GM12878 (cell line): ENCODE measurements around the gene DDX39B. TPM values are rescaled to one million over a fixed set of nuclear protein-coding genes. Genes with fewer than 3 reads are reported as not detected.

ENCODE experiments used
- ATAC-seq: fragments of 200-7000 bp; cut with Tn5 transposase; 3 replicates; pipeline ENCODE4 v1.9.1; 2020; ENCODE audit warnings: mild to moderate bottlenecking, moderate library complexity
- BruUV-seq: library from RNA; stranded (reverse); fragments of 400-500 nt; replicated peaks from 2 replicates; lab custom pipeline; 2021; lab: Mats Ljungman, UMichigan
- CTCF ChIA-PET: fragments of 300-600 bp; sonication (Branson Sonifier 250); formaldehyde crosslinking; extraction: SDS; loops from one replicate; lab custom pipeline; 2021; ENCODE audit warnings: inconsistent platforms; lab: Yijun Ruan, JAX
- POLR2A ChIA-PET: fragments of 350-600 bp; formaldehyde crosslinking; extraction: SDS; loops from one replicate; lab custom pipeline; 2021; ENCODE audit warnings: inconsistent platforms; lab: Charles Lee
- RAD21 ChIA-PET: fragments of 300-600 bp; sonication (Branson Sonifier 250); formaldehyde crosslinking; loops from one replicate; lab custom pipeline; 2023; ENCODE audit warnings: antibody characterized with exemption; ENCODE audit not compliant: unreplicated experiment; lab: Charles Lee
- SMC1A ChIA-PET: fragments of 300-600 bp; sonication (Branson Sonifier 250); formaldehyde crosslinking; loops from one replicate; lab custom pipeline; 2023; ENCODE audit not compliant: unreplicated experiment, uncharacterized antibody; lab: Charles Lee
- DNase-seq: peaks from one replicate; pipeline ENCODE4 v3.0.0-alpha.2; 2011; ENCODE audit warnings: low read depth, low spot score
- FAIRE-seq: peaks from 3 replicates; lab custom pipeline; 2011; peaks lifted over from hg19 to GRCh38; lab: Jason Lieb, UNC
- H2AFZ ChIP-seq: 2 replicates; pipeline ENCODE4 v1.6.0; 2011; ENCODE audit warnings: low read depth, low read length, control low read depth; ENCODE audit not compliant: control insufficient read depth
- H3K27ac ChIP-seq: 2 replicates; pipeline ENCODE4 v1.5.1; 2011; ENCODE audit warnings: control low read depth; ENCODE audit not compliant: control insufficient read depth, insufficient read depth
- H3K27me3 ChIP-seq, 2 experiments: replicated peaks in 1 of 2; 2 replicates each; pipeline versions ENCODE4 v1.6.0 to v1.6.1; 2011; ENCODE audit warnings: low read length in 1 of 2; ENCODE audit not compliant: control insufficient read depth in 2 of 2, insufficient read depth in 2 of 2
- H3K36me3 ChIP-seq, 2 experiments: 2 replicates each; pipeline ENCODE4 v1.5.1; 2011; ENCODE audit warnings: low read length in 1 of 2; ENCODE audit not compliant: control insufficient read depth in 2 of 2, insufficient read depth in 2 of 2
- H3K4me1 ChIP-seq: 2 replicates; pipeline ENCODE4 v1.6.1; 2011; ENCODE audit warnings: mild to moderate bottlenecking, low read length, moderate library complexity, mixed read lengths; ENCODE audit not compliant: control insufficient read depth, insufficient read depth
- H3K4me2 ChIP-seq: 2 replicates; pipeline ENCODE4 v1.6.0; 2011; ENCODE audit warnings: control low read depth; ENCODE audit not compliant: control insufficient read depth, insufficient read depth
- H3K4me3 ChIP-seq: fragments of 200-600 bp; sonication (generic); 2 replicates; pipeline ENCODE4 v1.5.1; 2016
- H3K79me2 ChIP-seq: 2 replicates; pipeline ENCODE4 v1.6.0; 2011; ENCODE audit warnings: low read length; ENCODE audit not compliant: control insufficient read depth, insufficient read depth
- H3K9ac ChIP-seq: 2 replicates; pipeline ENCODE4 v1.8.0; 2011; ENCODE audit warnings: low read length, control low read depth, mixed read lengths; ENCODE audit not compliant: control insufficient read depth, insufficient read depth
- H3K9me3 ChIP-seq: replicated peaks from 3 replicates; pipeline ENCODE4 v1.5.1; 2011; ENCODE audit warnings: mild to moderate bottlenecking, low read length; ENCODE audit not compliant: control insufficient read depth, insufficient read depth
- H4K20me1 ChIP-seq: 2 replicates; pipeline ENCODE4 v1.6.0; 2011; ENCODE audit not compliant: control insufficient read depth, insufficient read depth
- BACH1 ChIP-seq: fragments of 450-650 bp; IDR thresholded peaks from 2 replicates; pipeline ENCODE4 v1.6.1; 2017; ENCODE audit warnings: mild to moderate bottlenecking, borderline replicate concordance
- EED ChIP-seq: sonication (generic); IDR thresholded peaks from 2 replicates; pipeline ENCODE4 v1.6.1; 2016; ENCODE audit warnings: antibody characterized with exemption, low read depth
- HDGF ChIP-seq: fragments of 450-650 bp; IDR thresholded peaks from 2 replicates; pipeline ENCODE4 v1.6.1; 2016; ENCODE audit warnings: antibody characterized with exemption
- IKZF2 ChIP-seq, 2 experiments: fragments of 450-650 bp; IDR thresholded peaks; 2 replicates each; pipeline ENCODE4 v1.6.1; 2017; ENCODE audit warnings: mild to moderate bottlenecking in 2 of 2, moderate library complexity in 2 of 2
- KAT2A ChIP-seq: conservative IDR thresholded peaks from 2 replicates; pipeline ENCODE4 v1.6.1; 2011; ENCODE audit warnings: low read depth, low read length; ENCODE audit not compliant: control insufficient read depth
- LARP7 ChIP-seq: fragments of 450-650 bp; IDR thresholded peaks from 2 replicates; pipeline ENCODE4 v1.6.1; 2017; ENCODE audit warnings: mild to moderate bottlenecking
- PML ChIP-seq: IDR thresholded peaks from 2 replicates; pipeline ENCODE4 v1.6.1; 2012; ENCODE audit warnings: low read length, inconsistent platforms
- POLR2A ChIP-seq: IDR thresholded peaks from 2 replicates; pipeline ENCODE4 v1.6.1; 2011; ENCODE audit warnings: low read depth, mild to moderate bottlenecking, low read length
- POLR2AphosphoS2 ChIP-seq: IDR thresholded peaks from 2 replicates; pipeline ENCODE4 v1.6.1; 2011; ENCODE audit warnings: low read depth, mild to moderate bottlenecking, low read length, improper control_type of control experiment, moderate library complexity
- RFX5 ChIP-seq: IDR thresholded peaks from 2 replicates; pipeline ENCODE4 v1.6.1; 2011; ENCODE audit warnings: low read depth, low read length, improper control_type of control experiment
- SMC3 ChIP-seq: IDR thresholded peaks from 2 replicates; pipeline ENCODE4 v1.6.1; 2011; ENCODE audit warnings: low read length, improper control_type of control experiment, borderline replicate concordance
- STAT3 ChIP-seq: IDR thresholded peaks from 2 replicates; pipeline ENCODE4 v1.6.1; 2011; ENCODE audit warnings: low read depth, low read length, improper control_type of control experiment
- ZZZ3 ChIP-seq: IDR thresholded peaks from 2 replicates; pipeline ENCODE4 v1.6.1; 2011; ENCODE audit warnings: low read depth; ENCODE audit not compliant: control insufficient read depth, insufficient read length
- WGBS: methylation state at CpG from one replicate; pipeline ENCODE4 v1.1.6; 2016; ENCODE audit warnings: low lambda C conversion rate; ENCODE audit not compliant: insufficient replicate concordance, insufficient coverage; ENCODE audit errors: missing lambda C conversion rate; 5-methylcytosine and 5-hydroxymethylcytosine counted together
- in situ Hi-C: fragments of 300-500 bp; cut with MboI; formaldehyde crosslinking; loops from 9 replicates; pipeline ENCODE4 v1.14.3; 2018; ENCODE audit warnings: mixed read lengths
- intact Hi-C: fragments of 100-400 bp; cut with micrococcal nuclease; formaldehyde crosslinking; loops from one replicate; pipeline ENCODE4 v1.14.2; 2022; ENCODE audit not compliant: unreplicated experiment
- polyA plus RNA-seq, 11 experiments: library from polyadenylated mRNA; depleted of rRNA in 4 of 11; unstranded in 6 of 11; stranded (reverse) in 5 of 11; fragments of >200 nt; fragmentation: Nextera tagmentation in 4 of 11; fragmentation: Illumina TruSeq in 1 of 11; extraction: Ambion mirVana in 4 of 11; extraction: Trizol in 1 of 11; gene quantifications; 1 replicate in 1 of 11; 2 replicates in 10 of 11; pipeline versions ENCODE4 v1.2.1 to v1.2.3, GENCODE V29; 2011 to 2016; ENCODE audit warnings: inconsistent platforms in 2 of 11, missing spikeins in 2 of 11, low read depth in 1 of 11
- total RNA-seq, 4 experiments: library from RNA; depleted of rRNA in 3 of 4; stranded (reverse); fragments of >200 nt in 3 of 4; fragmentation: Illumina TruSeq in 1 of 4; extraction: Trizol in 1 of 4; gene quantifications; 2 replicates each; pipeline versions ENCODE4 v1.2.1 to v1.2.3, GENCODE V29; 2013 to 2021
- TF ChIP-seq, protein P1 (sequence below): fragments of 450-650 bp; IDR thresholded peaks from 2 replicates; pipeline ENCODE4 v1.6.1; 2016; ENCODE audit warnings: mild to moderate bottlenecking
- TF ChIP-seq, protein P2 (sequence below): fragments of 450-650 bp; IDR thresholded peaks from 2 replicates; pipeline ENCODE4 v1.6.1; 2017; ENCODE audit warnings: mild to moderate bottlenecking
- TF ChIP-seq, protein P3 (sequence below): fragments of 450-650 bp; IDR thresholded peaks from 2 replicates; pipeline ENCODE4 v1.6.1; 2017; ENCODE audit warnings: mild to moderate bottlenecking, moderate library complexity

The DDX39B gene
- total and polyA plus RNA-seq, 10 of the 15 experiments (the other 5 are each of a cell fraction or from before 2014, with no cell fraction given) = 271 to 661 (median 330) TPM

DNA sequence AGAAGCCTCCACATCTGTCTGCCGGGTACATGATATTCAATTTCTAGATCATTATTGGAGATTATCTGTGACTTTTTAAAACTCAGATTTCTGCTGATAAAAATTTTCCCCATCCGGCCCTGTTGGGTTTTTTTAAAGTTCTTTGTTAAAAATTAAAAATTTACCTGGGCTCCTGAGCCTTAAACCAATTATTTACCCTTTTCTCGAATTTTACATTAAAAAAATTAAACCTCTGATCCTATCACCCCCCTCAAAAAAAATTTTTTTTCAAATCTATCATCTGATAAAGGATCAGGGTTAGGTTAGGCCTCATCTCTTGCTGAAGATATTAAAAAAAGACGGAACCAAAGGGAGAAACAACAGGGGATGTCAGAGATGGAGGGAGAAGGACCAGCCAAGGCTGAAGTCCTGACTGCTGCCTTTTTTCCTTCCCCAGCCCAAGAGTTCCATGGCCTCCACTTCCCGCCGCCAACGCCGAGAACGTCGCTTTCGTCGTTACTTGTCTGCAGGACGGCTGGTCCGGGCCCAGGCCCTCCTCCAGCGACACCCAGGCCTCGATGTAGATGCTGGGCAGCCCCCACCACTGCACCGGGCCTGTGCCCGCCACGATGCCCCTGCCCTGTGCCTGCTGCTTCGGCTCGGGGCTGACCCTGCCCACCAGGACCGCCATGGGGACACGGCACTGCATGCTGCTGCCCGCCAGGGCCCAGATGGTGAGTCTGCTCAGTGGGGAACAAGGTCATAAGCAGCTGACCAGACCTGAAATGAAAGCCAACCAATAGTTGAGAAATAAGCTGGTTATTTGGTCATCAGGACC lies 6.1 kb upstream of the DDX39B start:
- H3K36me3 ChIP-seq = no peaks in the 10 kb centered on the region; a peak in 1 of 4 replicates
- H3K27ac ChIP-seq = peak overlapping the region; percentile 64
- DNase-seq = no peak
- FAIRE-seq = no peak
- peaks cover 16% of the 10 kb centered on the region for H3K79me2 ChIP-seq
- no peaks in the 10 kb centered on the region for H3K9me3 ChIP-seq
- no peak for ATAC-seq
- in situ Hi-C loops = loop anchor here (5.0 to 10.0 kb wide), 2 partner anchors 49 to 287 kb away; no protein-coding TSS in a partner anchor
- intact Hi-C loops = loop anchor here (2.0 to 10.0 kb wide), 2 partner anchors 105 to 357 kb away; partner anchors contain the start of genes BAG6 and ZBTB12
- H4K20me1 ChIP-seq = no peaks in the 10 kb centered on the region
- H3K9ac ChIP-seq = peak overlapping the region; percentile 58
- WGBS = 80% methylated on average over 24 of the region's 24 CpGs
- ChIA-PET RAD21 (interaction anchor here (0.6 to 16.9 kb wide), 11 partner anchors 11 to 283 kb away, joined by 3 to 668 read pairs (median 5); partner anchors contain the start of genes BAG6, LSM2, LST1 and LTB), SMC1A (interaction anchor here (0.6 to 34.7 kb wide), 11 partner anchors 8 to 284 kb away, joined by 3 to 1989 read pairs (median 4); partner anchors contain the start of genes AIF1, BAG6, LST1 and LTA), POLR2A (interaction anchor here (0.6 to 8.5 kb wide), 17 partner anchors 8 to 424 kb away, joined by 3 to 164 read pairs (median 4); partner anchors contain the start of genes CSNK2B, DXO, LST1 and LTA), CTCF (interaction anchor here (0.7 to 34.8 kb wide), 13 partner anchors 10 to 191 kb away, joined by 3 to 2098 read pairs (median 4); partner anchors contain the start of genes LST1, LTB, NCR3 and TNF)
- no peak overlapping the region for H2AFZ ChIP-seq
- H3K4me1 ChIP-seq = peaks cover 23% of the 10 kb centered on the region; the same call in 1 of the 2 replicates
- BruUV-seq = TSS peak; percentile 73
- peak; percentile 54; the same call in 1 of the 2 replicates for TF ChIP-seq LARP7
- no peak for TF ChIP-seq POLR2AphosphoS2
- peak; percentile 17; the same call in 1 of the 2 replicates for TF ChIP-seq POLR2A
- TF ChIP-seq HDGF = 0 out of 2 replicates have a peak, but pooled peaks have one; percentile 21
- TF ChIP-seq BACH1 = no peak
- TF ChIP-seq ZZZ3 = no peak
- TF ChIP-seq IKZF2 (IDR thresholded peaks at IDR 0.05) = no peak
- TF ChIP-seq, protein P1, sequence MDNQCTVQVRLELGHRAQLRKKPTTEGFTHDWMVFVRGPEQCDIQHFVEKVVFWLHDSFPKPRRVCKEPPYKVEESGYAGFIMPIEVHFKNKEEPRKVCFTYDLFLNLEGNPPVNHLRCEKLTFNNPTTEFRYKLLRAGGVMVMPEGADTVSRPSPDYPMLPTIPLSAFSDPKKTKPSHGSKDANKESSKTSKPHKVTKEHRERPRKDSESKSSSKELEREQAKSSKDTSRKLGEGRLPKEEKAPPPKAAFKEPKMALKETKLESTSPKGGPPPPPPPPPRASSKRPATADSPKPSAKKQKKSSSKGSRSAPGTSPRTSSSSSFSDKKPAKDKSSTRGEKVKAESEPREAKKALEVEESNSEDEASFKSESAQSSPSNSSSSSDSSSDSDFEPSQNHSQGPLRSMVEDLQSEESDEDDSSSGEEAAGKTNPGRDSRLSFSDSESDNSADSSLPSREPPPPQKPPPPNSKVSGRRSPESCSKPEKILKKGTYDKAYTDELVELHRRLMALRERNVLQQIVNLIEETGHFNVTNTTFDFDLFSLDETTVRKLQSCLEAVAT = peak; percentile 98
- TF ChIP-seq, protein P2, sequence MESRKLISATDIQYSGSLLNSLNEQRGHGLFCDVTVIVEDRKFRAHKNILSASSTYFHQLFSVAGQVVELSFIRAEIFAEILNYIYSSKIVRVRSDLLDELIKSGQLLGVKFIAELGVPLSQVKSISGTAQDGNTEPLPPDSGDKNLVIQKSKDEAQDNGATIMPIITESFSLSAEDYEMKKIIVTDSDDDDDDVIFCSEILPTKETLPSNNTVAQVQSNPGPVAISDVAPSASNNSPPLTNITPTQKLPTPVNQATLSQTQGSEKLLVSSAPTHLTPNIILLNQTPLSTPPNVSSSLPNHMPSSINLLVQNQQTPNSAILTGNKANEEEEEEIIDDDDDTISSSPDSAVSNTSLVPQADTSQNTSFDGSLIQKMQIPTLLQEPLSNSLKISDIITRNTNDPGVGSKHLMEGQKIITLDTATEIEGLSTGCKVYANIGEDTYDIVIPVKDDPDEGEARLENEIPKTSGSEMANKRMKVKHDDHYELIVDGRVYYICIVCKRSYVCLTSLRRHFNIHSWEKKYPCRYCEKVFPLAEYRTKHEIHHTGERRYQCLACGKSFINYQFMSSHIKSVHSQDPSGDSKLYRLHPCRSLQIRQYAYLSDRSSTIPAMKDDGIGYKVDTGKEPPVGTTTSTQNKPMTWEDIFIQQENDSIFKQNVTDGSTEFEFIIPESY = peak; percentile 89; the same call in 1 of the 2 replicates
- TF ChIP-seq SMC3 = 0 out of 2 replicates have a peak, but pooled peaks have one; percentile 1
- TF ChIP-seq PML = no peak
- TF ChIP-seq EED = no peak
- 0 out of 2 replicates have a peak, but pooled peaks have one; percentile 4 for TF ChIP-seq RFX5
- TF ChIP-seq KAT2A = no peak
- no peak for TF ChIP-seq STAT3
- TF ChIP-seq, protein P3, sequence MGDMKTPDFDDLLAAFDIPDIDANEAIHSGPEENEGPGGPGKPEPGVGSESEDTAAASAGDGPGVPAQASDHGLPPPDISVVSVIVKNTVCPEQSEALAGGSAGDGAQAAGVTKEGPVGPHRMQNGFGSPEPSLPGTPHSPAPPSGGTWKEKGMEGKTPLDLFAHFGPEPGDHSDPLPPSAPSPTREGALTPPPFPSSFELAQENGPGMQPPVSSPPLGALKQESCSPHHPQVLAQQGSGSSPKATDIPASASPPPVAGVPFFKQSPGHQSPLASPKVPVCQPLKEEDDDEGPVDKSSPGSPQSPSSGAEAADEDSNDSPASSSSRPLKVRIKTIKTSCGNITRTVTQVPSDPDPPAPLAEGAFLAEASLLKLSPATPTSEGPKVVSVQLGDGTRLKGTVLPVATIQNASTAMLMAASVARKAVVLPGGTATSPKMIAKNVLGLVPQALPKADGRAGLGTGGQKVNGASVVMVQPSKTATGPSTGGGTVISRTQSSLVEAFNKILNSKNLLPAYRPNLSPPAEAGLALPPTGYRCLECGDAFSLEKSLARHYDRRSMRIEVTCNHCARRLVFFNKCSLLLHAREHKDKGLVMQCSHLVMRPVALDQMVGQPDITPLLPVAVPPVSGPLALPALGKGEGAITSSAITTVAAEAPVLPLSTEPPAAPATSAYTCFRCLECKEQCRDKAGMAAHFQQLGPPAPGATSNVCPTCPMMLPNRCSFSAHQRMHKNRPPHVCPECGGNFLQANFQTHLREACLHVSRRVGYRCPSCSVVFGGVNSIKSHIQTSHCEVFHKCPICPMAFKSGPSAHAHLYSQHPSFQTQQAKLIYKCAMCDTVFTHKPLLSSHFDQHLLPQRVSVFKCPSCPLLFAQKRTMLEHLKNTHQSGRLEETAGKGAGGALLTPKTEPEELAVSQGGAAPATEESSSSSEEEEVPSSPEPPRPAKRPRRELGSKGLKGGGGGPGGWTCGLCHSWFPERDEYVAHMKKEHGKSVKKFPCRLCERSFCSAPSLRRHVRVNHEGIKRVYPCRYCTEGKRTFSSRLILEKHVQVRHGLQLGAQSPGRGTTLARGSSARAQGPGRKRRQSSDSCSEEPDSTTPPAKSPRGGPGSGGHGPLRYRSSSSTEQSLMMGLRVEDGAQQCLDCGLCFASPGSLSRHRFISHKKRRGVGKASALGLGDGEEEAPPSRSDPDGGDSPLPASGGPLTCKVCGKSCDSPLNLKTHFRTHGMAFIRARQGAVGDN = no peak
- H3K4me2 ChIP-seq = peak overlapping the region; percentile 70
- H3K27me3 ChIP-seq = no peaks in the 10 kb centered on the region
- H3K4me3 ChIP-seq = peak overlapping the region; percentile 68
